ENCODE measurements around the gene ACOXL.

The ACOXL gene

GRCh38 chr2:110984694-110985490 lies 252.5 kb downstream of the ACOXL start:
- ChIA-PET CTCF (no interaction called here), POLR2A (no interaction called here)
- Histone ChIP-seq H3K36me3 (ENCODE audit: control insufficient read depth in 2 of 2, insufficient read depth in 1 of 2, low read length in 2 of 2) (no peaks in the 10 kb centered on the region), H3K27ac (ENCODE audit: extremely low read depth, low read depth, low read length) (no peak overlapping the region), H3K4me1 (ENCODE audit: control insufficient read depth, insufficient read depth, low read length) (no peaks in the 10 kb centered on the region), H3K9me3 (ENCODE audit: control insufficient read depth, insufficient read depth, low read depth, low read length) (no peaks in the 10 kb centered on the region), H3K4me3 (ENCODE audit: low read depth, low read length) (no peak overlapping the region)
- TF ChIP-seq ZNF548 (tag by site-specific recombination; IDR thresholded peaks at IDR 0.05), result no peak
- no peak for TF ChIP-seq HOXC10 (CRISPR knock-in tag; IDR thresholded peaks at IDR 0.05)
- no peak for TF ChIP-seq ZBTB48 (tag by site-specific recombination; IDR thresholded peaks at IDR 0.05)

- POLR2A ChIA-PET, result no interaction called here
- Histone ChIP-seq H3K9me3 (ENCODE audit: control insufficient read depth, insufficient read depth, low read depth, low read length) (no peaks in the 10 kb centered on the region), H3K4me1 (ENCODE audit: control insufficient read depth, insufficient read depth, low read length) (no peaks in the 10 kb centered on the region), H3K4me3 (ENCODE audit: low read depth, low read length) (no peak overlapping the region), H3K27ac (ENCODE audit: extremely low read depth, low read depth, low read length) (no peak overlapping the region), H3K36me3 (ENCODE audit: control insufficient read depth in 2 of 2, insufficient read depth in 1 of 2, low read length in 2 of 2) (no peaks in the 10 kb centered on the region)
- CTCF ChIA-PET, result interaction anchor here (0.5 to 0.8 kb wide), 3 partner anchors 35 to 1047 kb away, joined by 3 read pairs; no protein-coding TSS in a partner anchor
- TF ChIP-seq RBAK (tag by site-specific recombination; IDR thresholded peaks at IDR 0.05) (no peak), ZNF223 (tag by site-specific recombination; IDR thresholded peaks at IDR 0.05) (no peak), HOXA7 (CRISPR knock-in tag; IDR thresholded peaks at IDR 0.05; ENCODE audit: borderline replicate concordance) (no peak), ZNF473 (tag by site-specific recombination; IDR thresholded peaks at IDR 0.05) (no peak), ZNF324 (tag by site-specific recombination; IDR thresholded peaks at IDR 0.05) (no peak), ZNF624 (tag by site-specific recombination; IDR thresholded peaks at IDR 0.05) (no peak), ZBTB20 (tag by site-specific recombination; IDR thresholded peaks at IDR 0.05) (no peak), ZNF112 (tag by site-specific recombination; IDR thresholded peaks at IDR 0.05) (no peak), ZNF292 (tag by site-specific recombination; IDR thresholded peaks at IDR 0.05; ENCODE audit: borderline replicate concordance, low read depth) (no peak), ZNF707 (tag by site-specific recombination; IDR thresholded peaks at IDR 0.05) (no peak)
These were observed 258.1 kb downstream of the ACOXL start for GRCh38 chr2:110990440-110990839.

- Histone ChIP-seq H3K27ac (ENCODE audit: extremely low read depth, low read depth, low read length) (no peak overlapping the region), H3K4me3 (ENCODE audit: low read depth, low read length) (no peak overlapping the region), H3K36me3 (ENCODE audit: control insufficient read depth in 2 of 2, insufficient read depth in 1 of 2, low read length in 2 of 2) (no peaks in the 10 kb centered on the region), H3K9me3 (ENCODE audit: control insufficient read depth, insufficient read depth, low read depth, low read length) (no peaks in the 10 kb centered on the region), H3K4me1 (ENCODE audit: control insufficient read depth, insufficient read depth, low read length) (no peaks in the 10 kb centered on the region)
- ChIA-PET POLR2A (no interaction called here), CTCF (no interaction called here)
- TF ChIP-seq ZNF416 (tag by site-specific recombination; IDR thresholded peaks at IDR 0.05) (no peak), ZNF701 (tag by site-specific recombination; IDR thresholded peaks at IDR 0.05) (no peak), ZNF677 (tag by site-specific recombination; IDR thresholded peaks at IDR 0.05) (no peak), ZNF639 (tag by site-specific recombination; IDR thresholded peaks at IDR 0.05) (no peak), ZNF529 (tag by site-specific recombination; IDR thresholded peaks at IDR 0.05; ENCODE audit: insufficient replicate concordance) (no peak), ZNF362 (tag by site-specific recombination; IDR thresholded peaks at IDR 0.05) (no peak), ZNF664 (tag by site-specific recombination; IDR thresholded peaks at IDR 0.05) (no peak), ZNF423 (tag by site-specific recombination; IDR thresholded peaks at IDR 0.05) (no peak), HOXD13 (CRISPR knock-in tag; IDR thresholded peaks at IDR 0.05; ENCODE audit: borderline replicate concordance) (no peak), ZBTB17 (tag by site-specific recombination; IDR thresholded peaks at IDR 0.05) (no peak), ZFHX2 (tag by site-specific recombination; conservative IDR thresholded peaks at IDR 0.05) (no peak), ZNF571 (tag by site-specific recombination; IDR thresholded peaks at IDR 0.05) (no peak), SP2 (tag by site-specific recombination; IDR thresholded peaks at IDR 0.05) (no peak)
These were observed 259.5 kb downstream of the ACOXL start for GRCh38 chr2:110991911-110992310.

All from HEK293 (cell line).